H1 (cell line): Measurements from ENCODE around the gene OGDH. TPM values are rescaled to one million over a fixed set of nuclear protein-coding genes. Genes with fewer than 3 reads are reported as not detected.

ENCODE experiments used
- CTCF ChIA-PET: fragments of 300-600 bp; sonication (Branson Sonifier 250); formaldehyde crosslinking; loops from one replicate; lab custom pipeline; 2021; ENCODE audit not compliant: partially characterized antibody; lab: Charles Lee
- POLR2A ChIA-PET: fragments of 300-600 bp; sonication (Branson Sonifier 250); formaldehyde crosslinking; loops from one replicate; lab custom pipeline; 2021; ENCODE audit warnings: inconsistent platforms; ENCODE audit not compliant: partially characterized antibody; lab: Charles Lee
- DNase-seq, 2 experiments: peaks; one replicate each; pipeline versions ENCODE4 v3.0.0 to v3.0.0-alpha.2; 2010 to 2022; ENCODE audit warnings: low spot score in 2 of 2, low read depth in 1 of 2, mixed read lengths in 1 of 2
- FAIRE-seq: peaks from 2 replicates; lab custom pipeline; 2011; peaks lifted over from hg19 to GRCh38; lab: Jason Lieb, UNC
- H2AFZ ChIP-seq: 2 replicates; pipeline ENCODE4 v1.8.1; 2012; ENCODE audit warnings: low read length, inconsistent platforms
- H2AK5ac ChIP-seq: 2 replicates; pipeline ENCODE4 v1.6.1; 2013; ENCODE audit warnings: low read depth, low read length
- H2BK120ac ChIP-seq: replicated peaks from 2 replicates; pipeline ENCODE3; 2013; ENCODE audit warnings: low read depth, low read length, inconsistent platforms
- H2BK12ac ChIP-seq: 2 replicates; pipeline ENCODE4 v1.6.1; 2013; ENCODE audit warnings: low read depth, low read length
- H2BK15ac ChIP-seq: 2 replicates; pipeline ENCODE4 v1.6.1; 2013; ENCODE audit warnings: low read length
- H2BK20ac ChIP-seq: 2 replicates; pipeline ENCODE4 v1.6.1; 2013; ENCODE audit warnings: low read length
- H2BK5ac ChIP-seq: 2 replicates; pipeline ENCODE4 v1.6.1; 2013; ENCODE audit warnings: low read depth, low read length
- H3K14ac ChIP-seq: 2 replicates; pipeline ENCODE4 v1.6.1; 2013; ENCODE audit warnings: inconsistent platforms; ENCODE audit not compliant: insufficient read length
- H3K18ac ChIP-seq: 2 replicates; pipeline ENCODE4 v1.6.1; 2013; ENCODE audit warnings: low read length; ENCODE audit errors: extremely low read depth
- H3K23ac ChIP-seq: 2 replicates; pipeline ENCODE4 v1.6.1; 2013; ENCODE audit warnings: inconsistent platforms; ENCODE audit not compliant: insufficient read length
- H3K23me2 ChIP-seq: 2 replicates; pipeline ENCODE4 v1.6.1; 2013; ENCODE audit warnings: low read depth, low read length
- H3K27ac ChIP-seq: 2 replicates; pipeline ENCODE4 v1.6.1; 2011; ENCODE audit warnings: low read depth, low read length, inconsistent platforms
- H3K27me3 ChIP-seq, 4 experiments: replicated peaks in 1 of 4; 1 replicate in 1 of 4; 2 replicates in 3 of 4; pipeline versions ENCODE4 v1.6.1 to v1.8.1; 2011 to 2013; ENCODE audit warnings: low read length in 3 of 4, mild to moderate bottlenecking in 3 of 4, inconsistent platforms in 2 of 4, mixed read lengths in 2 of 4, moderate library complexity in 1 of 4; ENCODE audit not compliant: control insufficient read depth in 3 of 4, insufficient read depth in 3 of 4; ENCODE audit errors: extremely low read depth in 1 of 4
- H3K36me3 ChIP-seq, 4 experiments: 2 replicates each; pipeline versions ENCODE4 v1.6.1 to v1.8.1; 2011 to 2013; ENCODE audit warnings: mild to moderate bottlenecking in 4 of 4, low read length in 3 of 4, moderate library complexity in 2 of 4, control low read depth in 1 of 4, inconsistent platforms in 1 of 4; ENCODE audit not compliant: insufficient read depth in 4 of 4, control insufficient read depth in 2 of 4
- H3K4ac ChIP-seq: replicated peaks from 2 replicates; pipeline ENCODE3; 2013; ENCODE audit warnings: low read length, low read depth, mixed read lengths, inconsistent platforms; ENCODE audit not compliant: insufficient read length
- H3K4me1 ChIP-seq, 4 experiments: replicated peaks in 1 of 4; 1 replicate in 1 of 4; 2 replicates in 3 of 4; pipeline versions ENCODE4 v1.6.1 to v1.8.1; 2011 to 2013; ENCODE audit warnings: low read length in 3 of 4, inconsistent platforms in 2 of 4, mixed read lengths in 1 of 4; ENCODE audit not compliant: insufficient read depth in 4 of 4, control insufficient read depth in 3 of 4
- H3K4me2 ChIP-seq, 2 experiments: 2 replicates each; pipeline versions ENCODE4 v1.6.1 to v1.8.1; 2011 to 2013; ENCODE audit warnings: low read depth in 2 of 2, low read length in 2 of 2, control low read depth in 1 of 2, inconsistent platforms in 1 of 2, mild to moderate bottlenecking in 1 of 2; ENCODE audit not compliant: insufficient read depth in 1 of 2
- H3K4me3 ChIP-seq, 4 experiments: fragments of 200-600, 300-600 bp in 1 of 4; sonication (generic), shearing (Covaris generic), sonication (Bioruptor Twin) in 1 of 4; 2 replicates each; pipeline versions ENCODE4 v1.5.1 to v1.8.1; 2011 to 2016; ENCODE audit warnings: low read length in 4 of 4, low read depth in 3 of 4, control low read depth in 2 of 4, inconsistent platforms in 2 of 4, mild to moderate bottlenecking in 2 of 4, mixed read lengths in 1 of 4, moderate library complexity in 1 of 4; ENCODE audit not compliant: insufficient read depth in 2 of 4; ENCODE audit errors: extremely low read depth in 1 of 4
- H3K56ac ChIP-seq: replicated peaks from 2 replicates; pipeline ENCODE3; 2013; ENCODE audit warnings: low read depth, mild to moderate bottlenecking, mixed read lengths, low read length, inconsistent platforms; ENCODE audit not compliant: insufficient read length
- H3K79me1 ChIP-seq: 2 replicates; pipeline ENCODE4 v1.6.1; 2013; ENCODE audit warnings: low read depth, low read length, control low read depth
- H3K79me2 ChIP-seq, 2 experiments: 2 replicates each; pipeline versions ENCODE4 v1.6.1 to v1.8.1; 2012 to 2013; ENCODE audit warnings: low read length in 2 of 2, mild to moderate bottlenecking in 2 of 2, inconsistent platforms in 1 of 2; ENCODE audit not compliant: insufficient read depth in 2 of 2, control insufficient read depth in 1 of 2
- H3K9ac ChIP-seq, 4 experiments: replicated peaks in 1 of 4; 1 replicate in 1 of 4; 2 replicates in 3 of 4; pipeline versions ENCODE4 v1.6.1 to v1.8.1; 2011 to 2013; ENCODE audit warnings: low read depth in 3 of 4, low read length in 3 of 4, control low read depth in 2 of 4, mild to moderate bottlenecking in 2 of 4, moderate library complexity in 2 of 4, inconsistent platforms in 1 of 4; ENCODE audit errors: extremely low read depth in 1 of 4
- H3K9me3 ChIP-seq, 2 experiments: 2 replicates each; pipeline versions ENCODE4 v1.6.1 to v1.8.1; 2012 to 2013; ENCODE audit warnings: mild to moderate bottlenecking in 2 of 2, moderate library complexity in 2 of 2, control low read depth in 1 of 2, inconsistent platforms in 1 of 2, low read depth in 1 of 2, low read length in 1 of 2, mixed read lengths in 1 of 2; ENCODE audit not compliant: insufficient read depth in 2 of 2
- H4K20me1 ChIP-seq, 2 experiments: replicated peaks in 1 of 2; 2 replicates each; pipeline versions ENCODE3 to v1.8.1; 2011 to 2013; ENCODE audit warnings: inconsistent platforms in 2 of 2, low read length in 2 of 2, mild to moderate bottlenecking in 1 of 2; ENCODE audit not compliant: insufficient read depth in 2 of 2, control insufficient read depth in 1 of 2
- H4K5ac ChIP-seq: 2 replicates; pipeline ENCODE4 v1.6.1; 2013; ENCODE audit warnings: low read length, low read depth, mixed read lengths, inconsistent platforms; ENCODE audit not compliant: insufficient read length
- H4K8ac ChIP-seq: 2 replicates; pipeline ENCODE4 v1.8.0; 2013; ENCODE audit warnings: mild to moderate bottlenecking, moderate library complexity, low read length, inconsistent platforms; ENCODE audit not compliant: insufficient read depth; ENCODE audit errors: extremely low read depth
- H4K91ac ChIP-seq: replicated peaks from 2 replicates; pipeline ENCODE3; 2013; ENCODE audit warnings: low read length, mixed read lengths, inconsistent platforms; ENCODE audit not compliant: insufficient read length
- EZH2 ChIP-seq: fragments of 200-600 bp; sonication (generic); IDR thresholded peaks from 2 replicates; pipeline ENCODE4 v1.7.1; 2012; ENCODE audit warnings: low read depth, mild to moderate bottlenecking, moderate library complexity, low read length, inconsistent platforms; ENCODE audit not compliant: severe bottlenecking
- FOSL1 ChIP-seq: IDR thresholded peaks from 2 replicates; pipeline ENCODE4 v1.6.1; 2011; ENCODE audit warnings: mild to moderate bottlenecking, low read depth, low read length, moderate library complexity; ENCODE audit not compliant: insufficient read depth
- GABPA ChIP-seq: IDR thresholded peaks from 2 replicates; pipeline ENCODE4 v1.6.1; 2011; ENCODE audit warnings: mild to moderate bottlenecking, low read length, moderate library complexity, borderline replicate concordance; ENCODE audit not compliant: insufficient read depth
- MAFK ChIP-seq: IDR thresholded peaks from 2 replicates; pipeline ENCODE4 v1.6.1; 2012; ENCODE audit warnings: low read depth, mild to moderate bottlenecking, improper control_type of control experiment, low read length
- SIRT6 ChIP-seq: IDR thresholded peaks from one replicate; pipeline ENCODE4 v1.7.1; 2012; ENCODE audit warnings: low read length, inconsistent platforms
- SUZ12 ChIP-seq: fragments of 200-600 bp; sonication (generic); IDR thresholded peaks from 2 replicates; pipeline ENCODE4 v1.6.1; 2012; ENCODE audit warnings: mild to moderate bottlenecking, inconsistent platforms, low read length, moderate library complexity, mixed read lengths
- WGBS, 2 experiments: shearing (Covaris generic) in 1 of 2; methylation state at CpG; one replicate each; pipeline versions ENCODE4 v1.1.6 to v1.1.7; 2013 to 2015; ENCODE audit warnings: low lambda C conversion rate in 2 of 2, mixed read lengths in 2 of 2, inconsistent platforms in 1 of 2, low coverage in 1 of 2, missing lambda C conversion rate in 1 of 2; ENCODE audit not compliant: insufficient replicate concordance in 2 of 2, insufficient coverage in 1 of 2, insufficient read length in 1 of 2; ENCODE audit errors: extremely low coverage in 1 of 2, missing lambda C conversion rate in 1 of 2; 5-methylcytosine and 5-hydroxymethylcytosine counted together
- polyA plus RNA-seq, 7 experiments: library from polyadenylated mRNA; depleted of rRNA in 3 of 7; stranded (reverse) in 5 of 7; unstranded in 2 of 7; fragments of >200 nt in 5 of 7; fragments of 200-250 nt in 2 of 7; gene quantifications; 1 replicate in 5 of 7; 2 replicates in 1 of 7; 4 replicates in 1 of 7; pipeline versions ENCODE4 v1.2.1 to v1.2.3, GENCODE V29; 2011 to 2013; ENCODE audit warnings: missing spikeins in 2 of 7, mixed read lengths in 2 of 7
- total RNA-seq: library from RNA; stranded (reverse); fragmentation: NEBNext Ultra II Directional; extraction: Animal tissue kit (Norgen Biotek cat#: 25700); gene quantifications from 2 replicates; pipeline ENCODE4 v1.2.1, GENCODE V29; 2021

OGDH gene
- total and polyA plus RNA-seq, 2 of the 8 experiments (the other 6 are each of a cell fraction or from before 2014, with no cell fraction given): 71.6 to 91.6 TPM

DNA sequence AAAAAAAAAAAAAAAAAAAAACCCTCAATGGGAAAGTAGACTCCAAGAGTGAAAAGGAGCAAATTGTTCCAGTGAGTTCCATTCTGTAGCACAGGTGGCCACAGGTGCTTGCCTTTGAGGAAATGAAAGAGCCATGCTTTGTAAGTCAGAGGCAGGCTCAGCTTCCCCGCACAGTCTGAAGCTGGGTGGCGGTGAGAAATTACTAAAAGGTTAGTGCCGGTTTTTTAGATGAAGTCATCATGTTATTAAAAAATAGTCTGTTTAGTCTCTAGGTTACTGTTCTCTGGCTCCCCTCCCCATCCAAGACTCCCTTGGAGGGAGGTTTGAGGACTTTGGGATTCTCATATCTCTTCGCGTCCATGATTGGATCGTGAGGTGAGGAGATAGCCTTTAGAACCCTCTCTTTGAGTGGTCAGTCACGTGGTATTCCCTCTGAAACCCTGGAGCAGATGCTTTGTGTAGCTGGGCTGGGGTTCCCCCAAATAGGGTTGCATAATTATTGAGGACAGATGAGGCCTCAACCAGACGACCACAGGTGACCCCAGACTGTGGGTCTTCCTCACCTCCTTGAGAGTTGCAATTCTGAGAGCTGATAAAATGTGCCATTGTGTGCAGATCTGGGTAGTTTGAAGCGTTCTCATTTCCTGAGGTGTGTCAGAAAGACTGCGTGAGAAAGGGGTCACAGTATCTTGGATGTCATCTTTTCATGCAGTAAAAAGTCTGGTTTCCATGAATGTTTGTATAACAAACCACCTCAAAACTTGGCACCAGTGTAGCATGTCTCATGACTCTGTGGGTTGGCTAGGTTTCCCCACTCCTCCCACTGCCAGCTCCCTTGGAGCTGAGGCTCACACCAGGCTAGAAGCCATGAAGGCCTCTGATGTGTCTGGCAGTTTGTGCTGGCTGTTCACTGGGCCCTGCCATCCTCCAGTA, 27.1 kb downstream of the OGDH start:
- CTCF ChIA-PET: interaction anchor here (0.9 to 1.5 kb wide), 2 partner anchors 16 to 116 kb away, joined by 3 read pairs; no protein-coding TSS in a partner anchor
- TF ChIP-seq GABPA: no peak
- TF ChIP-seq SUZ12: no peak
- TF ChIP-seq SIRT6: no peak
- TF ChIP-seq MAFK: no peak
- TF ChIP-seq FOSL1: no peak
- no peak for TF ChIP-seq EZH2

More for the DNA sequence above, 27.1 kb downstream of the OGDH start:
- Histone ChIP-seq H4K8ac (no peak overlapping the region), H4K5ac (no peak overlapping the region), H3K27me3 (no peaks in the 10 kb centered on the region), H3K4me1 (peaks cover 7 to 18% (median 17%) of the 10 kb centered on the region in 4 experiments), H2BK20ac (no peak overlapping the region), H3K4ac (no peak overlapping the region), H2AFZ (no peak overlapping the region), H2BK5ac (no peak overlapping the region), H2BK120ac (no peak overlapping the region), H2AK5ac (no peak overlapping the region), H4K91ac (no peak overlapping the region), H3K79me2 (no peaks in the 10 kb centered on the region), H3K18ac (no peak overlapping the region), H3K9me3 (no peaks in the 10 kb centered on the region), H3K36me3 (peaks cover 0 to 3% (median 0%) of the 10 kb centered on the region in 4 experiments; a peak in 1 of 8 replicates), H3K9ac (no peak overlapping the region), H2BK15ac (no peak overlapping the region), H3K27ac (no peak overlapping the region), H3K23ac (no peak overlapping the region), H3K23me2 (no peaks in the 10 kb centered on the region; the same call in 1 of the 2 replicates), H3K4me2 (no peak overlapping the region), H2BK12ac (no peak overlapping the region), H4K20me1 (peaks cover 3 to 14% of the 10 kb centered on the region in 2 experiments), H3K4me3 (no peak overlapping the region), H3K14ac (no peak overlapping the region), H3K56ac (no peak overlapping the region), H3K79me1 (peaks cover 10% of the 10 kb centered on the region)
- 92% methylated on average over 10 of the region's 10 CpGs; no CpG with 5 or more reads in 1 of the 2 experiments for WGBS, 2 experiments
- POLR2A ChIA-PET: interaction anchor here (0.9 to 1.1 kb wide), 2 partner anchors 51 to 85 kb away, joined by 3 read pairs; partner anchors contain the start of gene TMED4
- FAIRE-seq (no peak), DNase-seq (no peak)
